KMS-11 (cell line): ENCODE results near the gene BNIP5.

ENCODE experiments used
- H2AFZ ChIP-seq: fragments of 200-600 bp; sonication (generic); 2 replicates; pipeline ENCODE4 v1.6.1; 2016; ENCODE audit warnings: antibody characterized with exemption, mixed run types, low read depth
- H3K27ac ChIP-seq: fragments of 200-600 bp; sonication (generic); 2 replicates; pipeline ENCODE4 v1.6.1; 2016; ENCODE audit warnings: mild to moderate bottlenecking, mixed run types
- H3K27me3 ChIP-seq: fragments of 200-600 bp; sonication (generic); 2 replicates; pipeline ENCODE4 v1.6.1; 2017; ENCODE audit warnings: mild to moderate bottlenecking, low read depth, mixed run types, moderate library complexity; ENCODE audit not compliant: insufficient read depth
- H3K36me3 ChIP-seq: fragments of 200-600 bp; sonication (generic); 2 replicates; pipeline ENCODE4 v1.6.1; 2017; ENCODE audit warnings: mild to moderate bottlenecking, mixed run types; ENCODE audit not compliant: insufficient read depth
- H3K4me1 ChIP-seq: fragments of 200-600 bp; sonication (generic); 2 replicates; pipeline ENCODE4 v1.6.1; 2016; ENCODE audit warnings: mild to moderate bottlenecking, low read depth, mixed run types; ENCODE audit not compliant: poor library complexity, severe bottlenecking
- H3K4me2 ChIP-seq: fragments of 200-600 bp; sonication (generic); 2 replicates; pipeline ENCODE4 v1.7.0; 2016; ENCODE audit warnings: mild to moderate bottlenecking, mixed run types
- H3K4me3 ChIP-seq: fragments of 200-600 bp; sonication (generic); IDR thresholded peaks from 2 replicates; pipeline ENCODE4 v1.6.1; 2017; ENCODE audit warnings: low read depth, low read length, mixed read lengths; ENCODE audit not compliant: insufficient read depth
- H3K79me2 ChIP-seq: fragments of 200-600 bp; sonication (generic); 2 replicates; pipeline ENCODE4 v1.6.1; 2016; ENCODE audit warnings: low read depth, mixed run types; ENCODE audit not compliant: insufficient read depth
- H3K9ac ChIP-seq: fragments of 200-600 bp; sonication (generic); 2 replicates; pipeline ENCODE4 v1.6.1; 2016; ENCODE audit warnings: mild to moderate bottlenecking, mixed run types
- H4K20me1 ChIP-seq: fragments of 200-600 bp; sonication (generic); 2 replicates; pipeline ENCODE4 v1.6.1; 2016; ENCODE audit warnings: mild to moderate bottlenecking, mixed run types; ENCODE audit not compliant: insufficient read depth
- CTCF ChIP-seq: fragments of 200-600 bp; sonication (generic); conservative IDR thresholded peaks from 2 replicates; pipeline ENCODE4 v1.6.1; 2017; ENCODE audit warnings: low read depth, mild to moderate bottlenecking, antibody characterized with exemption, low read length, moderate library complexity, mixed read lengths

The BNIP5 gene

GRCh38 chr6:36350082-36350481, 13.4 kb upstream of the BNIP5 start:
- H4K20me1 ChIP-seq: no peaks in the 10 kb centered on the region
- peaks cover 19% of the 10 kb centered on the region for H3K4me1 ChIP-seq
- H3K27me3 ChIP-seq: no peaks in the 10 kb centered on the region
- H2AFZ ChIP-seq: no peak overlapping the region
- H3K9ac ChIP-seq: no peak overlapping the region
- no peak overlapping the region for H3K27ac ChIP-seq
- no peaks in the 10 kb centered on the region for H3K79me2 ChIP-seq
- TF ChIP-seq CTCF: no peak
- no peak overlapping the region for H3K4me2 ChIP-seq
- no peaks in the 10 kb centered on the region for H3K36me3 ChIP-seq
- H3K4me3 ChIP-seq: no peak overlapping the region

GRCh38 chr6:36349240-36349639, 12.6 kb upstream of the BNIP5 start:
- no peaks in the 10 kb centered on the region for H3K79me2 ChIP-seq
- no peaks in the 10 kb centered on the region for H3K27me3 ChIP-seq
- peak overlapping the region; percentile 18; the same call in 1 of the 2 replicates for H3K4me2 ChIP-seq
- peaks cover 19% of the 10 kb centered on the region for H3K4me1 ChIP-seq
- no peak overlapping the region; the same call in 1 of the 2 replicates for H3K9ac ChIP-seq
- no peak for TF ChIP-seq CTCF
- peak overlapping the region; percentile 19; the same call in 1 of the 2 replicates for H2AFZ ChIP-seq
- H4K20me1 ChIP-seq: no peaks in the 10 kb centered on the region
- H3K4me3 ChIP-seq: no peak overlapping the region
- no peak overlapping the region; the same call in 1 of the 2 replicates for H3K27ac ChIP-seq
- H3K36me3 ChIP-seq: no peaks in the 10 kb centered on the region

- Histone ChIP-seq H2AFZ (no peak overlapping the region), H3K4me3 (no peak overlapping the region), H3K4me2 (no peak overlapping the region), H3K79me2 (no peaks in the 10 kb centered on the region), H3K4me1 (peaks cover 19% of the 10 kb centered on the region), H4K20me1 (no peaks in the 10 kb centered on the region), H3K9ac (no peak overlapping the region), H3K36me3 (no peaks in the 10 kb centered on the region), H3K27ac (no peak overlapping the region), H3K27me3 (no peaks in the 10 kb centered on the region)
- no peak for TF ChIP-seq CTCF
Observed at GRCh38 chr6:36347621-36348020, 10.9 kb upstream of the BNIP5 start.

- Histone ChIP-seq H2AFZ (no peak overlapping the region), H3K4me2 (no peak overlapping the region), H3K4me3 (no peak overlapping the region), H4K20me1 (no peaks in the 10 kb centered on the region), H3K27me3 (no peaks in the 10 kb centered on the region), H3K79me2 (no peaks in the 10 kb centered on the region), H3K4me1 (peaks cover 19% of the 10 kb centered on the region), H3K27ac (no peak overlapping the region), H3K9ac (no peak overlapping the region), H3K36me3 (no peaks in the 10 kb centered on the region)
- TF ChIP-seq CTCF: no peak
Observed at GRCh38 chr6:36346486-36347273, 10.0 kb upstream of the BNIP5 start.
